Nephron progenitor cell (in vitro differentiated cells): ENCODE data around the gene SOX8.

ENCODE experiments used
- DNase-seq: peaks from one replicate; pipeline ENCODE4 v3.0.0; 2021
- H3K27ac Mint-ChIP-seq: 2 replicates; pipeline ENCODE4 v1.8.0; 2021; ENCODE audit warnings: mild to moderate bottlenecking, moderate library complexity, mixed read lengths
- H3K27me3 Mint-ChIP-seq: 2 replicates; pipeline ENCODE4 v1.8.0; 2021; ENCODE audit warnings: mild to moderate bottlenecking, low read depth, mixed read lengths; ENCODE audit not compliant: poor library complexity
- H3K36me3 Mint-ChIP-seq: 2 replicates; pipeline ENCODE4 v1.8.0; 2021; ENCODE audit warnings: low read depth, mixed read lengths
- H3K4me1 Mint-ChIP-seq: 2 replicates; pipeline ENCODE4 v1.8.0; 2021; ENCODE audit warnings: mixed read lengths
- H3K4me3 Mint-ChIP-seq: 2 replicates; pipeline ENCODE4 v1.8.0; 2021; ENCODE audit warnings: mild to moderate bottlenecking, moderate library complexity, mixed read lengths
- H3K9me3 Mint-ChIP-seq: 2 replicates; pipeline ENCODE4 v1.8.0; 2021; ENCODE audit warnings: mild to moderate bottlenecking, moderate library complexity, mixed read lengths
- TF ChIP-seq, protein P1 (sequence below): fragments of 200-600 bp; sonication (generic); IDR thresholded peaks from 2 replicates; pipeline ENCODE4 v1.5.0; 2021; ENCODE audit warnings: antibody characterized with exemption

SOX8 gene

GRCh38 chr16:1019231-1020090 lies 37.9 kb downstream of the SOX8 start:
- Mint-ChIP-seq H3K4me1 (peaks cover 50% of the 10 kb centered on the region), H3K4me3 (no peak overlapping the region), H3K36me3 (no peaks in the 10 kb centered on the region), H3K27ac (no peak overlapping the region), H3K9me3 (no peaks in the 10 kb centered on the region), H3K27me3 (peaks cover 2% of the 10 kb centered on the region)
- TF ChIP-seq, protein P1, sequence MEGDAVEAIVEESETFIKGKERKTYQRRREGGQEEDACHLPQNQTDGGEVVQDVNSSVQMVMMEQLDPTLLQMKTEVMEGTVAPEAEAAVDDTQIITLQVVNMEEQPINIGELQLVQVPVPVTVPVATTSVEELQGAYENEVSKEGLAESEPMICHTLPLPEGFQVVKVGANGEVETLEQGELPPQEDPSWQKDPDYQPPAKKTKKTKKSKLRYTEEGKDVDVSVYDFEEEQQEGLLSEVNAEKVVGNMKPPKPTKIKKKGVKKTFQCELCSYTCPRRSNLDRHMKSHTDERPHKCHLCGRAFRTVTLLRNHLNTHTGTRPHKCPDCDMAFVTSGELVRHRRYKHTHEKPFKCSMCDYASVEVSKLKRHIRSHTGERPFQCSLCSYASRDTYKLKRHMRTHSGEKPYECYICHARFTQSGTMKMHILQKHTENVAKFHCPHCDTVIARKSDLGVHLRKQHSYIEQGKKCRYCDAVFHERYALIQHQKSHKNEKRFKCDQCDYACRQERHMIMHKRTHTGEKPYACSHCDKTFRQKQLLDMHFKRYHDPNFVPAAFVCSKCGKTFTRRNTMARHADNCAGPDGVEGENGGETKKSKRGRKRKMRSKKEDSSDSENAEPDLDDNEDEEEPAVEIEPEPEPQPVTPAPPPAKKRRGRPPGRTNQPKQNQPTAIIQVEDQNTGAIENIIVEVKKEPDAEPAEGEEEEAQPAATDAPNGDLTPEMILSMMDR, result no peak
- DNase-seq, result no peak

GRCh38 chr16:1020091-1020399 lies 38.5 kb downstream of the SOX8 start:
- no peak for DNase-seq
- TF ChIP-seq, protein P1, result no peak
- Mint-ChIP-seq H3K27ac (no peak overlapping the region), H3K9me3 (no peaks in the 10 kb centered on the region), H3K27me3 (peaks cover 2% of the 10 kb centered on the region), H3K36me3 (no peaks in the 10 kb centered on the region), H3K4me3 (no peak overlapping the region), H3K4me1 (peaks cover 52% of the 10 kb centered on the region)

GRCh38 chr16:1020591-1020990 lies 39.0 kb downstream of the SOX8 start:
- no peaks in the 10 kb centered on the region for H3K9me3 Mint-ChIP-seq
- no peak overlapping the region for H3K27ac Mint-ChIP-seq
- peaks cover 47% of the 10 kb centered on the region for H3K4me1 Mint-ChIP-seq
- no peaks in the 10 kb centered on the region for H3K36me3 Mint-ChIP-seq
- peaks cover 2% of the 10 kb centered on the region for H3K27me3 Mint-ChIP-seq
- no peak for DNase-seq
- H3K4me3 Mint-ChIP-seq, result no peak overlapping the region
- TF ChIP-seq, protein P1, result no peak

DNA sequence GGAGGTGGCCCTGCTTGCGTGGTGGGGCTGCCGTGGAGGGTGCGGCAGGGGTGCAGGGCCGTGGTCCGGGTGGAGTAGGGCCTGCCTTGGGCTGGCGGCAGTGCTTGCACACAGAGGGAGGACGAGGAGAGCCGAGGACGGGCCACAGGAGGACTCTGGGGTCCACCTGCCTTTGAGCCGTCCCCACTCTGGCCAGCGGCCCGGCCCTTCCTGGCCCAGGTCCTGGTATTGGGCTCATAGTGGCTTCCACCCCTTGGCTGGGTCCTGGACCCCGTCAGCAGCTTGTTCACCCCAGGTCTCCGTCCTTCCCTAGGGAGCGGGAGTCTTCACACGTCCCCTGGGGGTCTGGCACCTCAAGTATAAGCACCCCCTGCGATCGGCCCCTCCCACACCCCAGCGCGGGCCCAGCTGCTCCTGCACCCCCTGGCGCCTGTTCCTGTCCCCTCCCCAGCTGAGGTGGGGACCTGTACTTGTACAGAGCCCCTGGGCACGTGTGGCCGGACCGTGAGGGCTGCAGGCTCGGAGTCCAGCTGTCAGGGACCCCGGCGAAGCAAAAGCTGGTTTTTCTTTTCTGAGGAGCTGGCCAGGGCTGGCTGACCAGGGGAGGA lies 40.1 kb downstream of the SOX8 start:
- Mint-ChIP-seq H3K9me3 (no peaks in the 10 kb centered on the region), H3K4me3 (no peak overlapping the region)

GRCh38 chr16:1022466-1022865 lies 40.9 kb downstream of the SOX8 start:
- peaks cover 60% of the 10 kb centered on the region for H3K4me1 Mint-ChIP-seq
- TF ChIP-seq, protein P1, result no peak

More for the DNA sequence above, 40.1 kb downstream of the SOX8 start:
- Mint-ChIP-seq H3K27me3 (peaks cover 2% of the 10 kb centered on the region), H3K4me1 (peaks cover 57% of the 10 kb centered on the region), H3K27ac (no peak overlapping the region), H3K36me3 (no peaks in the 10 kb centered on the region)
- DNase-seq, result no peak
- TF ChIP-seq, protein P1, result no peak

More at GRCh38 chr16:1022466-1022865, 40.9 kb downstream of the SOX8 start:
- no peak overlapping the region for H3K27ac Mint-ChIP-seq
- H3K27me3 Mint-ChIP-seq, result peaks cover 2% of the 10 kb centered on the region
- no peak for DNase-seq
- H3K36me3 Mint-ChIP-seq, result no peaks in the 10 kb centered on the region
- H3K9me3 Mint-ChIP-seq, result no peaks in the 10 kb centered on the region
- H3K4me3 Mint-ChIP-seq, result no peak overlapping the region
